Omental fat pad (tissue), 4 donors: Measurements from ENCODE around the gene RAX2. TPM values are rescaled to one million over a fixed set of nuclear protein-coding genes. Genes with fewer than 3 reads are reported as not detected.

ENCODE experiments used
- ATAC-seq: fragments of 150-250 bp; one replicate; pipeline ENCODE4 v1.9.1; 2016; ENCODE audit warnings: mild to moderate bottlenecking, moderate library complexity; ENCODE audit not compliant: low FRiP score
- DNase-seq: peaks from one replicate; pipeline ENCODE4 v3.0.0-alpha.2; 2019; ENCODE audit warnings: low spot score
- CTCF ChIP-seq, 3 donors: fragments of 450-650 bp; IDR thresholded peaks; one replicate each; pipeline ENCODE4 v1.5.1; 2016 to 2017; ENCODE audit warnings: antibody characterized with exemption in 3 of 3, mild to moderate bottlenecking in 3 of 3, moderate library complexity in 2 of 3
- small RNA-seq: library from RNA; depleted of rRNA; stranded (forward); fragments of <200 nt; gene quantifications from one replicate; pipeline ENCODE3, GENCODE V24; 2016
- total RNA-seq, 4 donors: library from RNA; depleted of rRNA; stranded (reverse); fragments of >200 nt; gene quantifications; one replicate each; pipeline ENCODE4 v1.1.0, GENCODE V29; 2016

Gene RAX2
- total RNA-seq, 4 donors from 2014 or later: 0.19 TPM; not detected in 3

- ATAC-seq: no peak
- no peak for DNase-seq
- no peak for TF ChIP-seq CTCF (IDR thresholded peaks at IDR 0.05)
Measured at GRCh38 chr19:3721887-3722442, 50.1 kb downstream of the RAX2 start.

GRCh38 chr19:3721131-3721886 lies 50.7 kb downstream of the RAX2 start:
- ATAC-seq: peak; percentile 87
- TF ChIP-seq CTCF (IDR thresholded peaks at IDR 0.05): no peak
- peak; percentile 53 for DNase-seq

DNA sequence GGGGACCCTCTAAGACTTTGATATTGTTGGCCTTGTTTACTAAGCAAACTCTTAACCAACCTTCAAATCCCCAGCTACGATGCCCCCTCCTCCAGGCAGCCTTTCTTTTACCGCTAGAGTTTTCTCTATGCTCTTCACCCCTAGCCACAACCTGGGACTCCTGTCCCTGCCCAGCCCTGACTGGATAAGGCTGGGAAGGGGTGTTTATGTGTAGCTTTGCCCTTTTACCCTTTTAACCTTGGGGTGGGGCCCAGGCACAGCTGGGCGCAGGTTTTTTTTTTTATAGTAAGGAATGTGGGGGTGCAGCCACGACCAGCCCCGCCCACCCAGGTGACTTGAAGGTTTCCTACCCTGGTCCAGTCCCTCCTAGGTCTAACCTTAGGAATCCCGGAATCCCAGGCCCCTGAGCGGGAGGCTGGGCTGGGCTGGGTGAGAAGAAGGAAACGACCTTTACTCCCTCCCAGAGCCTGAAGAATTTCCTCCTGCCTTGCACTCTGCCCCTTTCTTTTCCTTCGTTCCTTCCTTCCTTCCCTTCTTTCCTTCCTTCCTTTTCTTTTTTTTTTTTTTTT lies 51.6 kb downstream of the RAX2 start:
- TF ChIP-seq CTCF (IDR thresholded peaks at IDR 0.05): no peak
- ATAC-seq (no peak), DNase-seq (no peak)

DNA sequence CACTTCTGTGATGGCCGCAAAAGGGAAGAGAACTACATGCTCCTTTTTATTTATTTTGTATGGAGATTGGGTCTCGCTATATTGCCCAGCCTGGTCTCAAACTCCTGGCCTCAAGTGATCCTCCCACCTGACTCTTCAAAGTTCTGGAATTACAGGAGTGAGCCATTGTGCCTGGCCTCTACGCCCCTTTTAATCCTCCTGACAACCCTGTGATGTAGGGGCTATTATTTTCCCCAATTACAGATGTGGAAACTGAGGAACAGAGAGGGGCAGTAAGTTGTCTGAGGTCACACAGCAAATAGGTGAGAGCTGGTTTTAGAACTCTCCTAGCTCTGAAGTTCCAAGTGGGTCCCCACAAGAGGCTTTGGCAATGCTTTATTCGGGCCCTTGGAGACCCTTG lies 52.2 kb downstream of the RAX2 start:
- DNase-seq: no peak
- no peak for ATAC-seq
- TF ChIP-seq CTCF (IDR thresholded peaks at IDR 0.05): no peak

Small RNA genes lying within 50 kb of the gene (small RNA-seq; reads per million reads assigned to genes)
- gene AC005777.1: not detected

Other genes with a start within 250 kb of the RAX2 start
- gene TEKTIP1, start 233.1 kb downstream of the RAX2 start, total RNA-seq: 1 to 10 TPM in 1 of 4 donors, not detected in 3; 1.4 TPM
- gene MFSD12, start 214.6 kb downstream of the RAX2 start, total RNA-seq: 100 to 1,000 TPM in 1 of 4 donors, 10 to 100 TPM in 3; 27.7 to 127 (median 53.3) TPM
- gene HMG20B, start 199.3 kb downstream of the RAX2 start, total RNA-seq: 10 to 100 TPM; 60.4 to 95.8 (median 66.5) TPM
- gene GIPC3, start 186.8 kb downstream of the RAX2 start, total RNA-seq: 1 to 10 TPM in 2 of 4 donors, under 1 TPM in 2; 0.56 to 3.0 (median 1.0) TPM
- gene TBXA2R, start 165.4 kb downstream of the RAX2 start, total RNA-seq: 1 to 10 TPM in 2 of 4 donors, under 1 TPM in 2; 0.65 to 1.8 (median 1.1) TPM
- gene CACTIN, start 145.4 kb downstream of the RAX2 start, total RNA-seq: 10 to 100 TPM; 14.4 to 31.1 (median 22.5) TPM
- 10 to 100 TPM; 16.1 to 21.1 (median 17.4) TPM for gene PIP5K1C, start 71.8 kb downstream of the RAX2 start, total RNA-seq
- gene TJP3, start 63.8 kb downstream of the RAX2 start, total RNA-seq: 1 to 10 TPM in 1 of 4 donors, under 1 TPM in 2, not detected in 1; 0.60 to 1.2 (median 0.88) TPM
- 10 to 100 TPM; 13.5 to 24.1 (median 18.7) TPM for gene APBA3, start 10.5 kb downstream of the RAX2 start, total RNA-seq
- 10 to 100 TPM; 52.4 to 76.3 (median 68.0) TPM for gene MRPL54, start 9.5 kb downstream of the RAX2 start, total RNA-seq
- 10 to 100 TPM in 1 of 4 donors, 1 to 10 TPM in 2, under 1 TPM in 1; 0.74 to 29.3 (median 3.3) TPM for gene MATK, start 14.2 kb upstream of the RAX2 start, total RNA-seq
- gene ZFR2, start 96.8 kb upstream of the RAX2 start, total RNA-seq: under 1 TPM in 1 of 4 donors, not detected in 3; 0.12 TPM
- gene ATCAY, start 108.5 kb upstream of the RAX2 start, total RNA-seq: not detected
- not detected for gene NMRK2, start 160.8 kb upstream of the RAX2 start, total RNA-seq
- 10 to 100 TPM; 40.7 to 71.7 (median 56.9) TPM for gene DAPK3, start 198.9 kb upstream of the RAX2 start, total RNA-seq
- 1,000 to 10,000 TPM; 1,922 to 2,283 (median 2,030) TPM for gene EEF2, start 213.2 kb upstream of the RAX2 start, total RNA-seq
- gene PIAS4, start 235.5 kb upstream of the RAX2 start, total RNA-seq: 10 to 100 TPM; 10.6 to 21.6 (median 11.2) TPM